Psoas muscle (tissue), 8 donors: ENCODE data around the gene OR13A1. TPM values are rescaled to one million over a fixed set of nuclear protein-coding genes. Genes with fewer than 3 reads are reported as not detected.
"Not testable (repeated sequence)": the region's sequence is repeated elsewhere in the genome, so short reads cannot be mapped to it uniquely, and the experiment has no call there.

ENCODE experiments used
- ATAC-seq, 4 donors: fragments of 200-7000 bp; cut with Tn5 transposase; one replicate each; pipeline ENCODE4 v1.9.1; 2020; ENCODE audit warnings: moderate library complexity in 3 of 4, mild to moderate bottlenecking in 2 of 4
- DNase-seq, 2 donors: peaks; one replicate each; pipeline ENCODE4 v3.0.0-alpha.2; 2020
- H3K27ac ChIP-seq: fragments of 200-600 bp; one replicate; pipeline ENCODE4 v1.8.0; 2022
- H3K27me3 ChIP-seq, 3 donors: fragments of 200-600 bp in 1 of 3; one replicate each; pipeline versions ENCODE4 v1.6.1 to v1.8.0; 2013 to 2022; ENCODE audit warnings: low read length in 2 of 3, mild to moderate bottlenecking in 2 of 3, moderate library complexity in 1 of 3; ENCODE audit not compliant: insufficient read depth in 3 of 3
- H3K36me3 ChIP-seq, 2 donors: fragments of 200-600 bp in 1 of 2; one replicate each; pipeline versions ENCODE4 v1.6.1 to v1.8.0; 2013 to 2022; ENCODE audit warnings: low read depth in 1 of 2, mild to moderate bottlenecking in 1 of 2, moderate library complexity in 1 of 2; ENCODE audit not compliant: insufficient read depth in 1 of 2
- H3K4me1 ChIP-seq: fragments of 200-600 bp; one replicate; pipeline ENCODE4 v1.8.0; 2022
- H3K4me3 ChIP-seq: fragments of 200-600 bp; one replicate; pipeline ENCODE4 v1.8.0; 2022; ENCODE audit warnings: mild to moderate bottlenecking
- H3K9me3 ChIP-seq: fragments of 200-600 bp; one replicate; pipeline ENCODE4 v1.8.0; 2022
- WGBS, 3 donors: extraction: QIAGEN DNeasy Blood & Tissue Kit; methylation state at CpG; one replicate each; pipeline versions ENCODE4 v1.1.6 to v1.1.7; 2013; 5-methylcytosine and 5-hydroxymethylcytosine counted together
- intact Hi-C, 2 donors: fragments of 100-400 bp; cut with DNase I; formaldehyde crosslinking; loops; one replicate each; pipeline versions ENCODE4 v1.11.0 to v1.14.2; 2022
- polyA plus RNA-seq, 3 donors: library from polyadenylated mRNA; stranded (reverse); fragments of 200-250 nt; gene quantifications; one replicate each; pipeline ENCODE4 v1.2.3, GENCODE V29; 2013
- total RNA-seq, 4 donors: library from RNA; stranded (reverse); fragmentation: NEBNext Ultra II Directional in 2 of 4; extraction: Animal tissue kit (Norgen Biotek cat#: 25700) in 2 of 4; gene quantifications; one replicate each; pipeline versions ENCODE4 v1.2.1 to v1.2.4, GENCODE V29; 2021 to 2023
- TF ChIP-seq, protein P1 (sequence below): fragments of 200-600 bp; IDR thresholded peaks from one replicate; pipeline ENCODE4 v1.8.0; 2022; ENCODE audit warnings: antibody characterized with exemption
- donor health status: healthy with polysubstance abuse.
- donor health status: DM: no; HTN: no; CAD: no; lungs with moderate emphysema.
- donor health status: Bipolar disorder and iron deficiency.
- donor health status: healthy.
- donor health status: DM: yes; HTN: yes; CAD: no.
- donor health status: DM: no; HTN: no; CAD: no.
- donor health status: DM: no; HTN: no; CAD: no.
- donor health status: DM: yes; HTN: yes; CAD: no.

The OR13A1 gene
- total and polyA plus RNA-seq, 7 donors, result not detected

DNA sequence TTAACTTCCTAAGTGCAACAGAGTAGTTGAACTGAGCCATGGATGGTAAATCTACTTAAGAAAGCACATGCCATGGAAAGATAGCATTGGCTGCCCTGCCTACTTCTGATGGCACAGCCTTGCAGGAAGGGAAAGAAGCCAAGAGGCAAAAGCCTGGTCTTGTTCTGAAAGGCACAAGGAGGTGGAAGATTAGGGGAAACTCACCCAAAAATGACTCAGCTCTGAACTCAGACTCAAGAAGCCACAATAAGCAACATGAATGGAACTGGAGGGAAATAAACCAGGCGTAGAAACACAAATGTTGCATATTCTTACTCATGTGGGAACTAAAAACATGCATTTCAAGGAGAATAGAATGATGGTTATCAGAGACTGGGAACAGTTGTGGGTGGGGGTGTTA, 37.8 kb upstream of the OR13A1 start:
- WGBS, 3 donors, result 81 to 88% (median 88%) methylated on average over 1 of the region's 1 CpG
- Histone ChIP-seq H3K36me3 (no peaks in the 10 kb centered on the region), H3K27ac (no peak overlapping the region), H3K27me3 (no peaks in the 10 kb centered on the region), H3K4me1 (no peaks in the 10 kb centered on the region), H3K4me3 (no peak overlapping the region), H3K9me3 (no peaks in the 10 kb centered on the region)
- ATAC-seq (no peak), DNase-seq (no peak)
- intact Hi-C loops, result no loop called here
- TF ChIP-seq, protein P1, sequence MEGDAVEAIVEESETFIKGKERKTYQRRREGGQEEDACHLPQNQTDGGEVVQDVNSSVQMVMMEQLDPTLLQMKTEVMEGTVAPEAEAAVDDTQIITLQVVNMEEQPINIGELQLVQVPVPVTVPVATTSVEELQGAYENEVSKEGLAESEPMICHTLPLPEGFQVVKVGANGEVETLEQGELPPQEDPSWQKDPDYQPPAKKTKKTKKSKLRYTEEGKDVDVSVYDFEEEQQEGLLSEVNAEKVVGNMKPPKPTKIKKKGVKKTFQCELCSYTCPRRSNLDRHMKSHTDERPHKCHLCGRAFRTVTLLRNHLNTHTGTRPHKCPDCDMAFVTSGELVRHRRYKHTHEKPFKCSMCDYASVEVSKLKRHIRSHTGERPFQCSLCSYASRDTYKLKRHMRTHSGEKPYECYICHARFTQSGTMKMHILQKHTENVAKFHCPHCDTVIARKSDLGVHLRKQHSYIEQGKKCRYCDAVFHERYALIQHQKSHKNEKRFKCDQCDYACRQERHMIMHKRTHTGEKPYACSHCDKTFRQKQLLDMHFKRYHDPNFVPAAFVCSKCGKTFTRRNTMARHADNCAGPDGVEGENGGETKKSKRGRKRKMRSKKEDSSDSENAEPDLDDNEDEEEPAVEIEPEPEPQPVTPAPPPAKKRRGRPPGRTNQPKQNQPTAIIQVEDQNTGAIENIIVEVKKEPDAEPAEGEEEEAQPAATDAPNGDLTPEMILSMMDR, result no peak

DNA sequence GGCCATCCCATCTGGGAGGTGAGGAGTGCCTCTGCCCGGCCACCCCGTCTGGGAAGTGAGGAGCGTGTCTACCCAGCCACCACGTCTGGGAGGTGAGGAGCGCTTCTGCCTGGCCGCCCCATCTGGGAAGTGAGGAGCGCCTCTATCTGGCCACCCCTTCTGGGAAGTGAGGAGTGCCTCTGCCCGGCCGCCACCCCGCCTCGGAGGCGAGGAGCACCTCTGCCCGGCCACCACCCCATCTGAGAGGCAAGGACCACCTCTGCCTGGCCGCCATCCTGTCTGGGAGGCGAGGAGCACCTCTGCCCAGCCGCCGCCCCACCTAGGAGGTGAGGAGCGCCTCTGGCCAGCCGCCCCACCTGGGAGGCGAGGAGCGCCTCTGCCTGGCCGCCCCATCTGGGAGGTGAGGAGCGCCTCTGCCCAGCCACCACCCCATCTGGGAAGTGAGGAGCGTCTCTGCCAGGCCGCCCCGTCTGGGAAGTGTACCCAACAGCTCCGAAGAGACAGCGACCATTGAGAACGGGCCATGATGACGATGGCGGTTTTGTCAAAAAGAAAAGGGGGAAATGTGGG, 32.9 kb upstream of the OR13A1 start:
- H3K36me3 ChIP-seq, DNase-seq, H3K27me3 ChIP-seq, ATAC-seq, intact Hi-C loops, H3K4me3 ChIP-seq, H3K27ac ChIP-seq, H3K9me3 ChIP-seq, H3K4me1 ChIP-seq: not testable (repeated sequence)
- WGBS, 3 donors, result 91 to 94% (median 92%) methylated on average over 23 to 30 of the region's 31 CpGs

DNA sequence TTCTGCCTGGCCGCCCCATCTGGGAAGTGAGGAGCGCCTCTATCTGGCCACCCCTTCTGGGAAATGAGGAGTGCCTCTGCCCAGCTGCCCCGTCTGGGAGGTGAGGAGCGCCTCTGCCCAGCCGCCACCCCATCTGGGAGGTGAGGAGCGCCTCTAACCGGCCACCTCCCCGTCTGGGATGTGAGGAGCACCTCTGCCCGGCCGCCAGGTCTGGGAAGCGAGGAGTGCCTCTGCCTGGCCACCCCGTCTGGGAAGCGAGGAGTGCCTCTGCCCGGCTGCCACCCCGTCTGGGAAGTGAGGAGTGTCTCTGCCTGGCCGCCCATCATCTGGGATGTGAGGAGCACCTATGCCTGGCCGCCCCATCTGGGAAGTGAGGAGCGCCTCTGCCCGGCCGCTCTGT, 32.1 kb upstream of the OR13A1 start:
- H3K4me1 ChIP-seq, H3K27me3 ChIP-seq, H3K4me3 ChIP-seq, intact Hi-C loops, H3K36me3 ChIP-seq, DNase-seq, H3K9me3 ChIP-seq, H3K27ac ChIP-seq, ATAC-seq: not testable (repeated sequence)
- WGBS, 3 donors, result 95 to 96% (median 95%) methylated on average over 17 to 20 of the region's 20 CpGs

DNA sequence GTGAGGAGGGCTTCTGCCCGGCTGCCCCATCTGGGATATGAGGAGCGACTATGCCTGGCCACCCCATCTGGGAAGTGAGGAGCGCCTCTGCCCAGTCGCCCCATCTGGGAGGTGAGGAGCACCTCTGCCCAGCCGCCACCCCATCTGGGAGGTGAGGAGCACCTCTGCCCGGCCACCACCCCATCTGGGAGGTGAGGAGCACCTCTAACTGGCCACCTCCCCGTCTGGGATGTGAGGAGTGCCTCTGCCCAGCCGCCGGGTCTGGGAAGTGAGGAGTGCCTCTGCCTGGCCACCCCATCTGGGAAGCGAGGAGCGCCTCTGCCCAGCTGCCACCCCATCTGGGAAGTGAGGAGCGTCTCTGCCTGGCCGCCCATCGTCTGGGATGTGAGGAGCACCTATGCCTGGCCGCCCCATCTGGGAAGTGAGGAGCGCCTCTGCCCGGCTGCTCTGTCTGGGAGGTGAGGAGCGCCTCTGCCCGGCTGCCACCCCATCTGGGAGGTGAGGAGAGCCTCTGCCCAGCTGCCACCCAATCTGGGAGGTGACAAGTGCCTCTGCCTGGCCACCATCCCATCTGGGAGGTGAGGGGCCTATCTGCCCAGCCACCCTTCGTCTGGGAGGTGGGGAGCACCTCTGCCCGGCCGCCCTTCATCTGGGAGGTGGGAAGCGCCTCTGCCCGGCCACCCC, 31.4 kb upstream of the OR13A1 start:
- H3K27ac ChIP-seq, ATAC-seq, H3K9me3 ChIP-seq, H3K4me1 ChIP-seq, intact Hi-C loops, H3K27me3 ChIP-seq, DNase-seq, H3K36me3 ChIP-seq, H3K4me3 ChIP-seq: not testable (repeated sequence)
- WGBS, 3 donors, result 88 to 91% (median 88%) methylated on average over 16 to 24 of the region's 24 CpGs

DNA sequence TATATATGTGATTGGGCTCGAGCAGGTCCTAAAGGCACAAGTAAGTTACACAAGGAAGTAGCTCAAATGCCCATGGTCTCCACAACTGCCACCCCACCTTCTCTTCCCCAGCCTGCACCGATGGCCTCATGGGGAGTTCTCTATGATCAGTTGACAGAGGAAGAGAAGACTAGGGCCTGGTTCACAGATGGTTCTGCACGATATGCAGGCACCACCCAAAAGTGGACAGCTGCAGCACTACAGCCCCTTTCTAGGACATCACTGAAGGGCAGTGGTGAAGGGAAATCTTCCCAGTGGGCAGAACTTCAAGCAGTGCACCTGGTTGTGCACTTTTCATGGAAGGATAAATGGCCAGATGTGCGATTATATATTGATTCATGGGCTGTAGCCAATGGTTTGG, 25.0 kb upstream of the OR13A1 start:
- DNase-seq, H3K27me3 ChIP-seq, H3K9me3 ChIP-seq, intact Hi-C loops, H3K36me3 ChIP-seq, ATAC-seq, H3K4me3 ChIP-seq, H3K4me1 ChIP-seq, H3K27ac ChIP-seq: not testable (repeated sequence)
- 55 to 61% (median 61%) methylated on average over 4 of the region's 4 CpGs for WGBS, 3 donors

DNA sequence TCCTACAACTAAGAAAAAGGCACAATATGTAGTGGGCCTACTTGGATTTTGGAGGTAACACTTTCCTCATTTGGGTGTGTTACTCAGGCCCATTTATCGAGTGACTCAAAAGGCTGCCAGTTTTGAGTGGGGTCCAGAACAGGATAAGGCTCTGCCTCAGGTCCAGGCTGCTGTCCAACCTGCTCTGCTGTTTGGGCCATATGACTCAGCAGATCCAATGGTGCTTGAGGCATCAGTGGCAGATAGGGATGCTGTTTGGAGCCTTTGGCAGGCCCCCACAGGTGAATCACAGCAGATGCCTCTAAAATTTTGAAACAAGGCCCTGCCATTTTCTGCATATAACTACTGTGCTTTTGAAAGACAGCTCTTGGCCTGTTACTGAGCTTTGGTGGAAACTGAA, 24.5 kb upstream of the OR13A1 start:
- WGBS, 3 donors, result 9 to 50% (median 28%) methylated on average over 1 of the region's 1 CpG
- Histone ChIP-seq H3K4me3 (no peak overlapping the region), H3K9me3 (peaks cover 5% of the 10 kb centered on the region), H3K27me3 (no peaks in the 10 kb centered on the region), H3K4me1 (no peaks in the 10 kb centered on the region), H3K36me3 (no peaks in the 10 kb centered on the region), H3K27ac (no peak overlapping the region)
- intact Hi-C loops, result no loop called here
- DNase-seq (no peak), ATAC-seq (no peak)
- TF ChIP-seq, protein P1, result no peak

DNA sequence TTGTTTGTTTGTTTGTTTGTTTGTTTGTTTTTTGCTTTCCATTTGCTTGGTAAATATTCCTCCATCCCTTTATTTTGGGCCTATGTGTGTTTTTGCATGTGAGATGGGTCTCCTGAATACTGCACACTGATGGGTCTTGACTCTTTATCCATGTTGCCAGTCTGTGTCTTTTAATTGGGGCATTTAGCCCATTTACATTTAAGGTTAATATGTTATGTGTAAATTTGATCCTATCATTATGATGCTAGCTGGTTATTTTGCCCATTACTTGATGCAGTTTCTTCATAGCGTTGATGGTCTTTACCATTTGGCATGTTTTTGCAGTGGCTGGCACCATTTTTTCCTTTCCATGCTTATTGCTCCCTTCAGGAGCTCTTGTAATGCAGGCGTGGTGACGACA, 16.4 kb upstream of the OR13A1 start:
- H3K27ac ChIP-seq, H3K36me3 ChIP-seq, DNase-seq, H3K9me3 ChIP-seq, ATAC-seq, H3K4me3 ChIP-seq, H3K27me3 ChIP-seq, intact Hi-C loops, H3K4me1 ChIP-seq: not testable (repeated sequence)
- 77 to 89% (median 85%) methylated on average over 3 of the region's 3 CpGs for WGBS, 3 donors

DNA sequence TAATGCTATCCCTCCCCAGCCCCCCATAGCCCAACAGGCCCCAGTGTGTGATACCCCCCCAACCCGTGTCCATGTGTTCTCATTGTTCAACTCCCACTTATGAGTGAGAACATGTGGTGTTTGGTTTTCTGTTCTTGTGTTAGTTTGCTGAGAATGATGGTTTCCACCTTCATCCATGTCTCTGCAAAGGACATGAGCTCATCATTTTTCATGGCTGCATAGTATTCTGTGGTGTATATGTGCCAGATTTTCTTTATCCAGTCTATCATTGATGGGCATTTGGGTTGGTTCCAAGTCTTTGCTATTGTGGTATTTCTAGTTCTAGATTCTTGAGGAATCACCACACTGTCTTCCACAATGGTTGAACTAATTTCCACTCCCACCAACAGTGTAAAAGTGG, 11.5 kb upstream of the OR13A1 start:
- H3K9me3 ChIP-seq, H3K4me3 ChIP-seq, intact Hi-C loops, H3K27ac ChIP-seq, H3K27me3 ChIP-seq, DNase-seq, H3K36me3 ChIP-seq, ATAC-seq, H3K4me1 ChIP-seq: not testable (repeated sequence)
- WGBS, 3 donors, result 79 to 90% (median 89%) methylated on average over 1 of the region's 1 CpG
